Stimulated activated CD4-positive, alpha-beta T cell treated with anti-CD3 and anti-CD28 coated beads, Interleukin-1b, Interleukin-23, amount 100 ng/mL, for 24 hours (primary cell): Measurements from ENCODE around the gene VLDLR.
"Not testable (repeated sequence)": the region's sequence is repeated elsewhere in the genome, so short reads cannot be mapped to it uniquely, and the experiment has no call there.

Source experiments
- DNase-seq, 4 experiments: peaks; one replicate each; pipeline ENCODE4 v3.0.0-alpha.2; 2020; ENCODE audit warnings: low read depth in 4 of 4, low spot score in 1 of 4

Gene VLDLR

DNA sequence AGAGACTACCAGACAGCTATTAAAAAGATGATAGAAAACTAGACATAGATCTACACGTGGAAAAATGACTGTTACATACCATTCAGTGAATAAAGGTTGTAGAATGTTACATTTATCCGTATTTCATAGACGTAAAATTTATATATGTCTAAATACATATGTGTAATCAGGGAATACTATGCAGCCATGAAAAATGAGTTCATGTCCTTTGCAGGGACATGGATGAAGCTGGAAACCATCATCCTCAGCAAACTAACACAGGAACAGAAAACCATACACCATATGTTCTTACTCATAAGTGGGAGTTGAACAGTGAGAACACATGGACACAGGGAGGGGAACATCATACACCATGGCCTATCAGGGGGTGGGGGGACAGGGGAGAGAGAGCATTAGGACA is 85.7 kb downstream of the VLDLR start:
- DNase-seq = not testable (repeated sequence)
